M059J (cell line): ENCODE measurements around the gene PTGES. TPM values are rescaled to one million over a fixed set of nuclear protein-coding genes. Genes with fewer than 3 reads are reported as not detected.
"Not testable (repeated sequence)": the region's sequence is repeated elsewhere in the genome, so short reads cannot be mapped to it uniquely, and the experiment has no call there.

Source experiments
- DNase-seq: peaks from one replicate; pipeline ENCODE4 v3.0.0-alpha.2; 2012; ENCODE audit warnings: low read depth
- total RNA-seq: library from RNA; depleted of rRNA; stranded (reverse); fragments of >200 nt; shearing (Covaris generic); gene quantifications from 2 replicates; pipeline ENCODE4 v1.2.3, GENCODE V29; 2014

PTGES gene
- total RNA-seq, 1 experiment from 2014 or later = 0.10 TPM

GRCh38 chr9:129770741-129771140 lies 17.9 kb upstream of the PTGES start:
- no peak for DNase-seq

GRCh38 chr9:129769669-129770068 lies 16.8 kb upstream of the PTGES start:
- no peak for DNase-seq

GRCh38 chr9:129768486-129768885 lies 15.6 kb upstream of the PTGES start:
- DNase-seq = no peak

- no peak for DNase-seq
Measured at GRCh38 chr9:129765764-129766317, 13.0 kb upstream of the PTGES start.

- peak; percentile 50 for DNase-seq
Measured at GRCh38 chr9:129762985-129763926, 10.4 kb upstream of the PTGES start.

- peak; percentile 93 for DNase-seq
Measured at GRCh38 chr9:129762370-129762984, 9.6 kb upstream of the PTGES start.

- DNase-seq = peak; percentile 94
Measured at GRCh38 chr9:129761901-129762369, 9.1 kb upstream of the PTGES start.

- DNase-seq = no peak
Measured at GRCh38 chr9:129761293-129761900, 8.6 kb upstream of the PTGES start.

GRCh38 chr9:129760784-129761183 lies 7.9 kb upstream of the PTGES start:
- not testable (repeated sequence) for DNase-seq

- no peak for DNase-seq
Measured at GRCh38 chr9:129759804-129760502, 7.1 kb upstream of the PTGES start.

GRCh38 chr9:129759319-129759718 lies 6.5 kb upstream of the PTGES start:
- DNase-seq = no peak

- no peak for DNase-seq
Measured at GRCh38 chr9:129757045-129757444, 4.2 kb upstream of the PTGES start.

GRCh38 chr9:129756191-129756590 lies 3.3 kb upstream of the PTGES start:
- no peak for DNase-seq

- DNase-seq = no peak
Measured at GRCh38 chr9:129755151-129755550, 2.3 kb upstream of the PTGES start.

GRCh38 chr9:129751841-129752801 lies 721 bp downstream of the PTGES start:
- DNase-seq = no peak

- no peak for DNase-seq
Measured at GRCh38 chr9:129750013-129750638, 2.7 kb downstream of the PTGES start.

- DNase-seq = no peak
Measured at GRCh38 chr9:129749575-129749974, 3.3 kb downstream of the PTGES start.

GRCh38 chr9:129749052-129749451 lies 3.8 kb downstream of the PTGES start:
- not testable (repeated sequence) for DNase-seq

- DNase-seq = peak; percentile 47
Measured at GRCh38 chr9:129748249-129748648, 4.6 kb downstream of the PTGES start.
